GM12874 (cell line): ENCODE data around the gene CNTNAP4.

Experiments
- TF ChIP-seq, protein P1 (sequence below): IDR thresholded peaks from 2 replicates; pipeline ENCODE4 v1.5.1; 2011; ENCODE audit warnings: low read depth, mild to moderate bottlenecking, control low read depth, low read length, moderate library complexity; ENCODE audit not compliant: insufficient read depth

The CNTNAP4 gene

DNA sequence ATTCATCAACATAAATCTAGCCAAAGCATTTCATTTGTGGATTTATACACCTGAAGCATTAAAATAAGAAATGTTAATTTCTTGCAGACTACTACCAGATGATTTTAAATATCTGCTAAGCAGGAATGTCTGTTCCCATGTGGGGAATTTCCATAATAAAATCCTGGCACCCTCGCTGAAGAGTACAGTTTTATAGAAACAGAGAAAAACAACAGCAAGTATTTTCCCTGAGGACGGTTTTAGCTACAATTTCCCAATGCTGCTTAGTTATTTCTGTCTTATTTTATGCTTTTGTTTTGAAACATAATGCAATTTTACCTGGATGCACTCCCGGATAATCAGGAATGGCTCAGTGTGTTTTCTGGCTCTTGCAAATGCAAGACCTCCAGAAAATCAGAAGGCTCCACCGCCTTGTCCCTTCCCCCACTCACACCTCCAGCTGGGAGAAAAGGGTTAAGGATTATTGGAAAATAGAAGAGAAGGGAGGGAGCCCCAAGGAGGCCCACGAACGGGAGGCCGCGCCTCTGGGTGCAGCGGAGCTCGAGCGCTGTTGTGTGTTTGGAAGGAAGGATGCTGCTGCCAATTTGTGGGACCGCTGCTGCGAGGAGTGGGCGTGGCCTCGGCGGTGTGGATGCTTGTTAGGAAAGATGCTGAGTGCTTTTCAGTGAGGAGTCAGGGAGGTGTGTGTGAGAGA lies at the start of gene CNTNAP4:
TSS of gene CNTNAP4 (plus strand) at position 657 of the 694 bp plus-strand sequence. CDS start 262 bp downstream, outside the sequence.
- TF ChIP-seq, protein P1, sequence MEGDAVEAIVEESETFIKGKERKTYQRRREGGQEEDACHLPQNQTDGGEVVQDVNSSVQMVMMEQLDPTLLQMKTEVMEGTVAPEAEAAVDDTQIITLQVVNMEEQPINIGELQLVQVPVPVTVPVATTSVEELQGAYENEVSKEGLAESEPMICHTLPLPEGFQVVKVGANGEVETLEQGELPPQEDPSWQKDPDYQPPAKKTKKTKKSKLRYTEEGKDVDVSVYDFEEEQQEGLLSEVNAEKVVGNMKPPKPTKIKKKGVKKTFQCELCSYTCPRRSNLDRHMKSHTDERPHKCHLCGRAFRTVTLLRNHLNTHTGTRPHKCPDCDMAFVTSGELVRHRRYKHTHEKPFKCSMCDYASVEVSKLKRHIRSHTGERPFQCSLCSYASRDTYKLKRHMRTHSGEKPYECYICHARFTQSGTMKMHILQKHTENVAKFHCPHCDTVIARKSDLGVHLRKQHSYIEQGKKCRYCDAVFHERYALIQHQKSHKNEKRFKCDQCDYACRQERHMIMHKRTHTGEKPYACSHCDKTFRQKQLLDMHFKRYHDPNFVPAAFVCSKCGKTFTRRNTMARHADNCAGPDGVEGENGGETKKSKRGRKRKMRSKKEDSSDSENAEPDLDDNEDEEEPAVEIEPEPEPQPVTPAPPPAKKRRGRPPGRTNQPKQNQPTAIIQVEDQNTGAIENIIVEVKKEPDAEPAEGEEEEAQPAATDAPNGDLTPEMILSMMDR: no peak

DNA sequence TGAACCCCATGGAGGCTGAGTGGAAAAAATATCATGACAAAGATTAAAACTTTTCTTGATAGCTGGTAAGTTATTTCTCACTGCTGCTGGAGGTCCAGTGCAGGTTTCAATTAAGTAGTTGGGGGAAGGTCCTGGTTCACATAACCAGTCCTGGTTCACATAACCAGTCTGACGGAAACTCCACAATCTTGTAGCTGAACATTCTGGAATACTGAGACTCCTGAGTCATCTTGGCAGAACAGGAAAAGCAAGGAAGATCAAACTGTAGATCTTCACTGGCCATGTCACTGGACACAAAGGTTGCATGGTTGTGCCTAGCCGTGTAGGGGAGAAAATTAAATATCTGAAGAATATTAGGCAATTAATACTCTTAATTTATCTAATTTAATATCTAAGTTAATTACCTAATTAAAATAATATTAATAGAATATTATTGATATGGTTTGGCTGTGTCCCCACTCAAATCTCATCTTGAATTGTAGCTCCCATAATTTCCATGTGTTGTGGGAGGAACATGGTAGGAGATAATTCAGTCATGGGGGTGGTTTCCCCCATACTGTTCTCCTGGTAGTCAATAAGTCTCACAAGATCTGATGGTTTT lies 48.6 kb upstream of the CNTNAP4 start:
- TF ChIP-seq, protein P1: no peak

DNA sequence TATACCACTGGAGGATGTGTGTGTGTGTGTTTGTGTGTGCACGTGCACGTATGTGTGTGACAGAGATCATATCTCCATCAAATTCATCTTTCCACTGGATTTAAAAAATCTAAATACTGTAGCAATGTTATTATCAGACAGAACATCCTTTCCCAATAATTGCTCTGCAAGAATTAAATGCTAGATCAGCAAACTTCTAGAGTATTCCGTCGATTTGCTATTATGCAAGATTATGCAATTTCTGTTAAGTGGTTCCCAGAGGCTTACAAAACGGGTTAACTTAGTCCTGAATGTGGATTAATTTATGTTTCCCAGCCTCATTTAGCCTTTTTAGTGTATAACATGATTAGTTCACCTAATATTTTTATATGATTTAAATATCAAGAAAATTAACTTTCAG lies 44.5 kb upstream of the CNTNAP4 start:
- TF ChIP-seq, protein P1: no peak

DNA sequence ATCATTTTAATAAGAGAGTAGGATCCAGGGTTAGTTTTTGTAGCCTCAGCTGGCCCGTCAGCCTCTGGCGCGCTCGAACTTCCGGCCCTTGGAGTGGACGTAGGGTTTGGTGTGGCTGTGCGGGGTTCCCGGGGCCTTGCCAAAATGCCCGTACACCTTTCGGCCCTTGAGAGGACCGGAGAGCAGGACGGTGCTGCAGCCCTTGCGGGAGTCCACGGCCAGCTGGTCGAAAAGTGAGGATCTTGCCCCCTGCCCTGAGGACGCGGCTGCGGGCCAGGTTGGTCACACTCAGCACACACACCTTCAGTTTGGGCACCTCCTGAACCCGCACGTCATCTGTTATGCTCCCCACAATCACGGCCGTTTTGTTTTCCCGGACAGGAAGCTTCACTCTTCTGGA lies 42.2 kb upstream of the CNTNAP4 start:
- TF ChIP-seq, protein P1: no peak

DNA sequence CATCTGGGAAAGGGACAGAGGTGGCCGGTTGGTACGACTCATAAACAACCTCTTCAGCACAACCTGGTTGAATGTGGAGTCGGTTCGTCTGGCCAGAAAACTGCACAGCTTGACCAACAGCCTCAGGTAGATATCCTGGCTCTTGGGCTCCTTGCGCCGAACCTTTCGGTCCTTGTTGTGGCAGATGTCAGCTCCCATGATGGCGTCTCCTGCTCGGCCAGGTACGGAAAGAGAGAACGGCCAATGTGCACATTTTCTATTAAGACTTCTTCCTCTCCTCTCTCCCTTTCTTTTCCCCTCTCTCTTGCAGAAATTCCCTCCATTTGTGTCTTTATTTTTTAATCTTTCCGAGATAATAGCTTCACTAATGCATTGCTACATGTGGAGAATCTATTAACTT lies 41.8 kb upstream of the CNTNAP4 start:
- TF ChIP-seq, protein P1: no peak

DNA sequence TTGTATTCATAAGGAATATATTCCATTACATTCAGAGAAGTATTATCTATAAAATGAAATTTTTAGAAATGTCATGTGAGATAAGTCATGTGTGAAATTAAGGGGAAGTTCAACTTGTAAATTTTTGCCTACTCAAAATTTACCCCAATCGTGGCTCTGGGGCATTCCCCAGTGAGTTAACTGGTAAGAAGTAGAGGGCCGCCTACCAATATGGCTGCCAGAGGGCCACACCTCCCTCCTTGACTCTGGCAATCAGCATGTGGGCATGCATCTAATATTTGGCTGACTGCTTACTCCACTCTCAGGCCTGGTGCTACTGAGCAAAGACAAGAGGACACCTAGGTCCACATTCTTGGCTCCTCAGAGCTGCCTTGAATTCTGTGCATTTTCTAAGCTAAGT lies 39.7 kb upstream of the CNTNAP4 start:
- TF ChIP-seq, protein P1: no peak

DNA sequence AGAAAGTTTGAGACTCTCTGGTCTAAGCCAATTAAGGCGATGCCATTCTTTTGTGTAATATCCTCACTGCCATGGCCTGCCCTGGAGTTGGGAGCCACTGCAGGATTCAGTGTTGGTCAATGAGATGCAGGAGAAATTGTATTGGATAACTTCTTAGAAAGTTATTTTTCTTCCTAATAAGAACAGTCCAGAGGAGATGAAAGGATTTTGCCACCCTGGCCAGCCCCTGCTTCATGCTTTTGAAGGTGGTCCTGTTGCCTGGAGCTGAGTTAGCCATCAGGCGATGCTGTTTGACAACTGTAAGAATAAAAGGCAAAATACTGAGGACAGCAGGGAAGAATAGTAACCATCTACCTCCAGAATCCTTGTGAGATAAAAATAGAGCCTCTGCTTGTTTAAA lies 35.4 kb upstream of the CNTNAP4 start:
- TF ChIP-seq, protein P1: no peak
